DMS 273 (cell line): Measurements from ENCODE around the gene ENGASE.

Source experiments
- DNase-seq: peaks from one replicate; lab custom pipeline; 2025; ENCODE audit not compliant: unreplicated experiment; lab: John Stamatoyannopoulos, UW

Gene ENGASE

GRCh38 chr17:79079421-79080200 lies 5.0 kb downstream of the ENGASE start:
- DNase-seq: no peak

DNA sequence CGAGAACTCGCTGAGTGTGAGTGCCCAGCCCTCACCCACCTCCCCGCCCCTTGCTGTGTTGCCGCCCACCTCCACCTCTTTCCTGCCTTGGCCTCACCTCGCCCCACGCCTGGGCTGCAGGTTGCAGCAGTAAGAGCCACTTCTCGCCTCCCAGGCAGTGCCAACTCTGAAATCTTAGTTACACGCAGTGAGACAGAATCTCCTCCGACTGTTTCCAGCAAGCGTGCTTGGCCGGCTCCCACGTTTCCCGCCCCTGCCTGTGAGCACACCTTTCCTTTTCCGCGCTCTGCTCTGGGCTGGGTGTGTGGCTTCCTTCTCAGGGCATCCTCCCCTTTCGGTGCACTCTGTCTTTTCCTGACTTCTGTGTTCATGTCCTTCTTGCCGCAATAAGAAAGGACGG lies 5.7 kb downstream of the ENGASE start:
- no peak for DNase-seq

DNA sequence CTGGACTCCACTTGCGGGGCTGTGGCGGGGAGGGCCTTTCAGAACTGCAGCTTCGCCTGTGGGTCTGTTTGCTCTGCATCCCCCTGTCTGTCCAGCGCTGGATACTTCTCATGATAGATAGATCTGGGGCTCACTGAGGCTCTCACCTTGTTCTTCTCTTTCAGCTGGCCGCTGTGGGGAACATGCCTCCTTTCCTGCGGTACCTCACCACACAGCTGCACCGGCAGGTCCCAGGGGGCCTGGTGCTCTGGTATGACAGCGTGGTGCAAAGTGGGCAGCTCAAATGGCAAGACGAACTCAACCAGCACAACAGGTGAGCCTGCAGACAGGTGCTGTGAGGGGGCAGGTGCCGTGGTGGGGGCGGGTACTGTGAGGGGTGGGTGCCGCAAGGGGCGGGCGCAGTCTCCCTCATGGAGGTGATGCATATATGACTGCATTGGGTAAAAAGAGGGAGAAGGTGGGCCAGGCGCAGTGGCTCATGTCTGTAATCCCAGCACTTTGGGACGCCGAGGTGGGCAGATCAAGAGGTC lies 6.2 kb downstream of the ENGASE start:
- no peak for DNase-seq

- no peak for DNase-seq
These were observed 7.1 kb downstream of the ENGASE start for GRCh38 chr17:79081571-79082276.

GRCh38 chr17:79082311-79083190 lies 7.9 kb downstream of the ENGASE start:
- DNase-seq: peak; percentile 72

DNA sequence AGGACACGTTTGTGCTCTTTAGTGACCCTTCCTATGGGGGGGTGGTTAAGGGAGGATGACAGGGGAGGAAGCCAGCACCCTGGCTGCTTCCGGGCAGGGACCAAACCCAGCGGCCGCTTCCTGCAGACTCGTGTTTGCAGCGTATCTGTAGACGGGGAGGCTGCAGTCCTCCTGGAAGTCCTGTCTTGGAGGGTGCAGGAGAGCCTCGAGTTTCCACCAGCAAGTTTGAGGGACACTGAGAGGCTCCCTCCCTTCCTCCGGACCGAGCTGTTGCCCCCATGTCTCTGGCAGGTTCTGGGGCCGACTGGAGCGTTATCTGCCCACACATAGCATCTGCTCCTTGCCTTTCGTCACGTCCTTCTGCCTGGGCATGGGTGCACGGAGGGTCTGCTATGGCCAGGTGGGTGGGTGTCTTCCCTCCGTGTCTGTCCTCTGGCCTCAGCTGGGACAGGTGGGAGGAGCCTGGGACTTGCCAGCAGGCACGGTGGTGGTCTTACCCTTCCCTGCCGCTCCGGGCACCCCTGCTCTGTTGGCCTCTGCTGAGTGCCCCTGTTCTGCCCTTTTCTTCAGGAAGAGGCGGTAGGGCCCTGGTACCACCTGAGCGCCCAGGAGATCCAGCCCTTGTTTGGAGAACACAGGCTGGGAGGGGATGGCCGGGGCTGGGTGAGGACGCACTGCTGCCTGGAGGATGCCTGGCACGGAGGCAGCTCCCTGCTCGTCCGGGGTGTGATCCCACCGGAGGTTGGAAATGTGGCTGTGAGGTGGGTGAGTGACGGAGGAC lies 8.8 kb downstream of the ENGASE start:
- DNase-seq: no peak

DNA sequence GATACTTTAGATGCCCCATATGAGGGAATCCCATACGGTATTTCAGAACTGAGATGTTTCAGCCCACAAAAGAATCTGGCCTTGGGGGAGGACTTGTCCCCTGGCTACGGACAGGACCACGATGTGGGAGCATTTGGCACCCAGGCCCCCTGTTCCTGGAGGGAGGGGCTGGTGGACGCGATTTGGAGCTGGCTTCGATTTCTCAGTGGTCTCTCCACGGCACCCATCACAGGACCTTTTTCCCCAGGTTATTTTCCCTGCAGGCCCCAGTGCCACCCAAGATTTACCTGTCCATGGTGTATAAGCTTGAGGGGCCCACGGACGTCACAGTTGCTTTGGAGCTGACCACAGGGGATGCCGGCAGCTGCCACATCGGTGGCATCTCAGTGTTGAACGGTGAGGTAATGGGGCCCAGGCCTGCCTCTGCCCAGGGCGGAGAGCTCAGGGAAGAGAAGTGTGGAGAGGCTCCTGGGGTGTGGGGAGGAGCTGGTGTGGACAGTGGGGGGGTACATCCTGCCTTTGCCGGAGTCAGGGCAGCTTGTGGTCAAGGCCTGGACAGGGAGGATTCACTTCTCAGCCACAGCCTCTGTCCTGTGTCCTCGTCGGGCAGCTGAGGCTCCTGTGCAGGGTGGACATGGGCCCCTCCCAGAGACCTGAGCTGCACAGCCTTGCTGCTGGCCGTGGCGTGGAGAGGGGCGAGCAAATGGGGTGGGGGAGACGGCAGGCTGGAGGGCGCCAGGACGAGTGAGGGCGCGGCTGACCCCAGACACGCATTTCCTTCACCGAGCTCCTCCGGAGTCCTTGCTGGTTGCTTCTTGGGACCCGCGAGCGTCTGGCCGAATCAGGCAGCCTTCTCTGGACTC lies 9.9 kb downstream of the ENGASE start:
- no peak for DNase-seq

- no peak for DNase-seq
These were observed 10.7 kb downstream of the ENGASE start for GRCh38 chr17:79085154-79085920.

DNA sequence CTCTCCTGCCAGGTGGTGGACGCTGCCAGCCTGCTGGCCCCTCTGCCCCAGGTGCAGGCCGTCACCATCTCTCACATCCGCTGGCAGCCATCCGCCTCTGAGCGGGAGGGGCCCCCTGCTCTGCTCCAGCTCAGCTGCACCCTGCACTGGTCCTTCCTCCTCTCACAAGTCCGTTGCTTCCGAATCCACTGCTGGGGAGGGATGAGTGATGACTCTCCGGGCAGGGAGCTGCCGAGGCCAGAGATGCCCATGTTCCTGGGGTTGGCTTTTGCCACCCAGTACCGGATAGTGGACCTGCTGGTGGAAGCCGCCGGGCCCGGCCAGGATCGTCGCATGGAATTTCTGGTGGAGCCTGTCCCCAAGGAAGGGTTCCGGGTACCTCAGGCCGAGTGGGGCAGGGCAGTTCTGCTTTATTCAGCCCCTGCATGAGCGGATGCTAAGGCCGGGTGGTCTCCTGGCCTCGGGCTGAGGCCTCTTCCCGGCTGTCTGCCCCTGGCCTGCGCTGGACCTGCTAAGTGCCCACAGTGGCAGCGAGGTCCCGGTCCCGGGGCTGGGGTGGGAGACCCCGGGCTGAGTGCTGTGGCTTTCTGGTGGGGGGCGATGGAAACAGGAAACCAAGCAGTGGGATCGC lies 11.4 kb downstream of the ENGASE start:
- no peak for DNase-seq

GRCh38 chr17:79086609-79087427 lies 12.2 kb downstream of the ENGASE start:
- no peak for DNase-seq

- DNase-seq: peak; percentile 91
These were observed 13.0 kb downstream of the ENGASE start for GRCh38 chr17:79087428-79088143.

DNA sequence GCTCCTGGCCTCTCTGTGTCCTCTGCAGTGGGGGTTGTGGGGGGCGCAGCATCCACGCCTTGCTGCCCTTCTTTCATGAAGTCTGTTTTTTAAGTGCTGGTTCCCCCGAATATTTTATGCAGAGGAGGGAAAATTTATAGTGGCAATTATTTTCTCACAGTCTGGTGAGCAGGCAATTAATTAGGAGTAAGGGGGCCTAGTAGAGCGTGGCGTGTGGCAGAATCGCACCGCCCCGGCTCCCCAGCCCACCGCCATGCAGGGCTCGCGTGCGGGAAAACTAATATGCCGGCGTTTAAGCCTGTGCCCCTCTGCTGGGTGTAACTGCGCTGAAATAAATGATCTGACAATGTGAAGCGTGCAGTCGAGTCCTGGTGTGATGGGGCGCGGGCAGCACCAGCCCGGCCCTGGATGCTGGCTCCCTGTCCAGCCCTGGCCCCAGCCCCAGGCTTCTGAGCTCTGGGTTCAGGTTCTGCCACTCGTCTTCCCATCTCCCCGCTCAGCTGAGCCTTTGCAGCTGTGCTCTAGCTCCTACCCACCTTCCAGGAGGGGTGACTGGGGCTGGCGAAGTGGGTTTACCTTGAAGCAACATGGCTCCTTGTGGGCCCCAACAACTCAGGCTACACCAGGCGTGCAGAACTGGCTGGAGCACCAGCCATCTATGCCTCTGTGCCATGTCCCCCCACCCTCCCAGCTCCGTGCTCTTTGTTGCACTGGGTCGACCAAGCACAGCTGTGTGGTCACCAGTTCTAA lies 13.8 kb downstream of the ENGASE start:
- no peak for DNase-seq

DNA sequence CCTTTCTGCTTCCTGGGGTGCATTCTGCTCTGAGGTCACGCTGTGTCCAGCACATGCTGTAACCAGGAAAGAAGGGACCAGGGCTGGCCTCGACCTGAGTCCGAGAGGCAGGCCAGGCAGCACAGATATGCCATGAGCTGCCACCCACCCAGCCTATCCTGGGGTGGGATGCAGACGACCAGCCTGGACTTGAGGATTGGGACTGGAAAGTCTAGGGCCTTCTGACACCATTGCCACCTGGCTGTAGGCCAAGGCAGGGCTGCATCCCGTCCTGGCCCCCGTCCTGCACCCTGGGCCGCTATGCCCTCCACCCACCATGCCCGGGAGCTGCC lies 14.3 kb downstream of the ENGASE start:
- no peak for DNase-seq

GRCh38 chr17:79089720-79090442 lies 15.3 kb downstream of the ENGASE start:
- no peak for DNase-seq

- no peak for DNase-seq
These were observed 16.0 kb downstream of the ENGASE start for GRCh38 chr17:79090443-79091225.
